Measurements from ENCODE around the gene PODN. TPM values are rescaled to one million over a fixed set of nuclear protein-coding genes. Genes with fewer than 3 reads are reported as not detected.

The PODN gene
- total RNA-seq, 1 experiment from 2014 or later = not detected

GRCh38 chr1:53024117-53024516, 37.9 kb upstream of the PODN start:
- Mint-ChIP-seq H3K27me3 (ENCODE audit: insufficient read depth, unreplicated experiment) (no peaks in the 10 kb centered on the region), H3K9me3 (ENCODE audit: unreplicated experiment) (no peaks in the 10 kb centered on the region), H3K27ac (ENCODE audit: low read depth, unreplicated experiment) (no peak overlapping the region), H3K4me1 (ENCODE audit: insufficient read depth, unreplicated experiment) (no peaks in the 10 kb centered on the region), H3K36me3 (ENCODE audit: insufficient read depth, unreplicated experiment) (peaks cover 8% of the 10 kb centered on the region), H3K4me3 (ENCODE audit: unreplicated experiment) (no peak overlapping the region)
- TF ChIP-seq CTCF (IDR thresholded peaks at IDR 0.05; ENCODE audit: unreplicated experiment) = no peak
- DNase-seq (ENCODE audit: unreplicated experiment) = no peak
- ChIA-PET CTCF (no interaction called here), POLR2A (no interaction called here)
- intact Hi-C loops (cut with micrococcal nuclease) = no loop called here
- BruUV-seq (replicated peaks) = no TSS peak

- ChIA-PET POLR2A (interaction anchor here (0.7 to 0.8 kb wide), 2 partner anchors 9 to 1698 kb away, joined by 3 to 4 read pairs; no protein-coding TSS in a partner anchor), CTCF (no interaction called here)
- no peaks in the 10 kb centered on the region for H3K4me1 Mint-ChIP-seq (ENCODE audit: insufficient read depth, unreplicated experiment)
- no peak overlapping the region for H3K27ac Mint-ChIP-seq (ENCODE audit: low read depth, unreplicated experiment)
- H3K36me3 Mint-ChIP-seq (ENCODE audit: insufficient read depth, unreplicated experiment) = peaks cover 12% of the 10 kb centered on the region
- H3K4me3 Mint-ChIP-seq (ENCODE audit: unreplicated experiment) = no peak overlapping the region
- no peak for TF ChIP-seq CTCF (IDR thresholded peaks at IDR 0.05; ENCODE audit: unreplicated experiment)
- peak; percentile 74 for DNase-seq (ENCODE audit: unreplicated experiment)
- no TSS peak for BruUV-seq (replicated peaks)
- no peaks in the 10 kb centered on the region for H3K27me3 Mint-ChIP-seq (ENCODE audit: insufficient read depth, unreplicated experiment)
- H3K9me3 Mint-ChIP-seq (ENCODE audit: unreplicated experiment) = no peaks in the 10 kb centered on the region
- intact Hi-C loops (cut with micrococcal nuclease) = no loop called here
These were observed 36.8 kb upstream of the PODN start for GRCh38 chr1:53025034-53025768.

GRCh38 chr1:53025769-53026112, 36.3 kb upstream of the PODN start:
- Mint-ChIP-seq H3K4me3 (ENCODE audit: unreplicated experiment) (no peak overlapping the region), H3K9me3 (ENCODE audit: unreplicated experiment) (no peaks in the 10 kb centered on the region), H3K4me1 (ENCODE audit: insufficient read depth, unreplicated experiment) (no peaks in the 10 kb centered on the region), H3K27me3 (ENCODE audit: insufficient read depth, unreplicated experiment) (no peaks in the 10 kb centered on the region), H3K36me3 (ENCODE audit: insufficient read depth, unreplicated experiment) (peaks cover 13% of the 10 kb centered on the region), H3K27ac (ENCODE audit: low read depth, unreplicated experiment) (no peak overlapping the region)
- no peak for DNase-seq (ENCODE audit: unreplicated experiment)
- TF ChIP-seq CTCF (IDR thresholded peaks at IDR 0.05; ENCODE audit: unreplicated experiment) = no peak
- BruUV-seq (replicated peaks) = no TSS peak
- intact Hi-C loops (cut with micrococcal nuclease) = no loop called here
- CTCF ChIA-PET = no interaction called here
- POLR2A ChIA-PET = interaction anchor here (0.7 to 0.8 kb wide), 2 partner anchors 10 to 1697 kb away, joined by 3 to 4 read pairs; no protein-coding TSS in a partner anchor

- DNase-seq (ENCODE audit: unreplicated experiment) = no peak
- H3K4me3 Mint-ChIP-seq (ENCODE audit: unreplicated experiment) = no peak overlapping the region
- H3K27ac Mint-ChIP-seq (ENCODE audit: low read depth, unreplicated experiment) = no peak overlapping the region
- no peaks in the 10 kb centered on the region for H3K9me3 Mint-ChIP-seq (ENCODE audit: unreplicated experiment)
- peaks cover 13% of the 10 kb centered on the region for H3K36me3 Mint-ChIP-seq (ENCODE audit: insufficient read depth, unreplicated experiment)
- no peaks in the 10 kb centered on the region for H3K27me3 Mint-ChIP-seq (ENCODE audit: insufficient read depth, unreplicated experiment)
- peaks cover 2% of the 10 kb centered on the region for H3K4me1 Mint-ChIP-seq (ENCODE audit: insufficient read depth, unreplicated experiment)
- intact Hi-C loops (cut with micrococcal nuclease) = no loop called here
- CTCF ChIA-PET = interaction anchor here (0.6 to 1.9 kb wide), 3 partner anchors 11 to 1037 kb away, joined by 3 to 4 read pairs (median 3); no protein-coding TSS in a partner anchor
- BruUV-seq (replicated peaks) = no TSS peak
- POLR2A ChIA-PET = interaction anchor here (0.7 to 1.1 kb wide), 2 partner anchors 17 to 1697 kb away, joined by 3 to 4 read pairs; no protein-coding TSS in a partner anchor
- no peak for TF ChIP-seq CTCF (IDR thresholded peaks at IDR 0.05; ENCODE audit: unreplicated experiment)
These were observed 35.8 kb upstream of the PODN start for GRCh38 chr1:53026254-53026653.
